Measurements from ENCODE around the gene DSCAML1.

The DSCAML1 gene

GRCh38 chr11:117438371-117439000 lies 358.5 kb downstream of the DSCAML1 start:
- no peak for DNase-seq

- DNase-seq = no peak
Measured at GRCh38 chr11:117437791-117438130, 359.3 kb downstream of the DSCAML1 start.

GRCh38 chr11:117437041-117437790 lies 359.8 kb downstream of the DSCAML1 start:
- no peak for DNase-seq

- DNase-seq = no peak
Measured at GRCh38 chr11:117435326-117435725, 361.7 kb downstream of the DSCAML1 start.

GRCh38 chr11:117434481-117434880 lies 362.5 kb downstream of the DSCAML1 start:
- DNase-seq = no peak

- DNase-seq = no peak
Measured at GRCh38 chr11:117433717-117434116, 363.3 kb downstream of the DSCAML1 start.

- no peak for DNase-seq
Measured at GRCh38 chr11:117431436-117431835, 365.6 kb downstream of the DSCAML1 start.

- DNase-seq = no peak
Measured at GRCh38 chr11:117430293-117430955, 366.6 kb downstream of the DSCAML1 start.

GRCh38 chr11:117428856-117429229 lies 368.2 kb downstream of the DSCAML1 start:
- DNase-seq = no peak

- DNase-seq = no peak
Measured at GRCh38 chr11:117428186-117428855, 368.7 kb downstream of the DSCAML1 start.

GRCh38 chr11:117427356-117427874 lies 369.6 kb downstream of the DSCAML1 start:
- DNase-seq = no peak

- DNase-seq = no peak
Measured at GRCh38 chr11:117426941-117427340, 370.1 kb downstream of the DSCAML1 start.

- peak; percentile 71 for DNase-seq
Measured at GRCh38 chr11:117426297-117426685, 370.7 kb downstream of the DSCAML1 start.

- no peak for DNase-seq
Measured at GRCh38 chr11:117425679-117426296, 371.2 kb downstream of the DSCAML1 start.

- no peak for DNase-seq
Measured at GRCh38 chr11:117424781-117425180, 372.2 kb downstream of the DSCAML1 start.

- DNase-seq = no peak
Measured at GRCh38 chr11:117423046-117423575, 373.9 kb downstream of the DSCAML1 start.

- no peak for DNase-seq
Measured at GRCh38 chr11:117421476-117421875, 375.5 kb downstream of the DSCAML1 start.

- no peak for DNase-seq
Measured at GRCh38 chr11:117421041-117421440, 376.0 kb downstream of the DSCAML1 start.

- DNase-seq = no peak
Measured at GRCh38 chr11:117420598-117420997, 376.4 kb downstream of the DSCAML1 start.

- no peak for DNase-seq
Measured at GRCh38 chr11:117420143-117420485, 376.9 kb downstream of the DSCAML1 start.

GRCh38 chr11:117419482-117420142 lies 377.4 kb downstream of the DSCAML1 start:
- DNase-seq = no peak
